ENCODE results near the gene TPCN1.

GRCh38 chr12:113227686-113228391 lies 6.6 kb downstream of the TPCN1 start:
- TF ChIP-seq, protein P1, sequence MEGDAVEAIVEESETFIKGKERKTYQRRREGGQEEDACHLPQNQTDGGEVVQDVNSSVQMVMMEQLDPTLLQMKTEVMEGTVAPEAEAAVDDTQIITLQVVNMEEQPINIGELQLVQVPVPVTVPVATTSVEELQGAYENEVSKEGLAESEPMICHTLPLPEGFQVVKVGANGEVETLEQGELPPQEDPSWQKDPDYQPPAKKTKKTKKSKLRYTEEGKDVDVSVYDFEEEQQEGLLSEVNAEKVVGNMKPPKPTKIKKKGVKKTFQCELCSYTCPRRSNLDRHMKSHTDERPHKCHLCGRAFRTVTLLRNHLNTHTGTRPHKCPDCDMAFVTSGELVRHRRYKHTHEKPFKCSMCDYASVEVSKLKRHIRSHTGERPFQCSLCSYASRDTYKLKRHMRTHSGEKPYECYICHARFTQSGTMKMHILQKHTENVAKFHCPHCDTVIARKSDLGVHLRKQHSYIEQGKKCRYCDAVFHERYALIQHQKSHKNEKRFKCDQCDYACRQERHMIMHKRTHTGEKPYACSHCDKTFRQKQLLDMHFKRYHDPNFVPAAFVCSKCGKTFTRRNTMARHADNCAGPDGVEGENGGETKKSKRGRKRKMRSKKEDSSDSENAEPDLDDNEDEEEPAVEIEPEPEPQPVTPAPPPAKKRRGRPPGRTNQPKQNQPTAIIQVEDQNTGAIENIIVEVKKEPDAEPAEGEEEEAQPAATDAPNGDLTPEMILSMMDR (conservative IDR thresholded peaks at IDR 0.05 in 1 of 2, IDR thresholded peaks at IDR 0.05 in 1 of 2; ENCODE audit: low read depth in 1 of 2, low read length in 2 of 2) = no peak
- no peak for TF ChIP-seq EZH2 (IDR thresholded peaks at IDR 0.05; ENCODE audit: low read length, missing control alignments)
